T-cell (primary cell): ENCODE data around the gene NDUFS6. TPM values are rescaled to one million over a fixed set of nuclear protein-coding genes. Genes with fewer than 3 reads are reported as not detected.

Source experiments
- ATAC-seq, 4 experiments: fragments of 200-7000 bp in 3 of 4; fragments of 150-1000 bp in 1 of 4; cut with Tn5 transposase; replicated peaks in 1 of 4; 1 replicate in 3 of 4; 2 replicates in 1 of 4; pipeline ENCODE4 v1.10.0; 2021; ENCODE audit warnings: moderate library complexity in 3 of 4, mild to moderate bottlenecking in 2 of 4, moderate number of reproducible peaks in 1 of 4
- CTCF ChIA-PET, 2 donors: fragments of 300-600 bp; sonication (Branson Sonifier 250); formaldehyde crosslinking; loops; one replicate each; lab custom pipeline; 2022; ENCODE audit warnings: antibody characterized with exemption in 2 of 2; lab: Charles Lee
- POLR2A ChIA-PET, 2 donors: fragments of 300-600 bp; sonication (Branson Sonifier 250); formaldehyde crosslinking; loops; one replicate each; lab custom pipeline; 2022; ENCODE audit warnings: antibody characterized with exemption in 2 of 2; lab: Charles Lee
- DNase-seq, 35 experiments: peaks; one replicate each; pipeline versions ENCODE4 v3.0.0 to v3.0.0-alpha.2; 2013 to 2023
- H3K27ac ChIP-seq: one replicate; pipeline ENCODE4 v1.5.1; 2013; ENCODE audit warnings: low read length
- H3K27me3 ChIP-seq, 2 experiments: replicated peaks in 1 of 2; 1 replicate in 1 of 2; 2 replicates in 1 of 2; pipeline versions ENCODE4 v1.6.1 to v1.7.0; 2013; ENCODE audit warnings: low read length in 1 of 2, mixed read lengths in 1 of 2; ENCODE audit not compliant: control insufficient read depth in 2 of 2, insufficient read depth in 2 of 2; ENCODE audit errors: extremely low read depth in 1 of 2
- H3K36me3 ChIP-seq, 2 donors: 1 replicate in 1 of 2; 2 replicates in 1 of 2; pipeline versions ENCODE4 v1.6.1 to v1.7.0; 2013; ENCODE audit warnings: low read length in 1 of 2; ENCODE audit not compliant: control insufficient read depth in 2 of 2, insufficient read depth in 1 of 2; ENCODE audit errors: extremely low read depth in 1 of 2
- H3K4me1 ChIP-seq, 2 experiments: 1 replicate in 1 of 2; 2 replicates in 1 of 2; pipeline versions ENCODE4 v1.6.1 to v1.7.0; 2013; ENCODE audit warnings: low read length in 2 of 2, mixed read lengths in 1 of 2; ENCODE audit not compliant: insufficient read depth in 2 of 2, control insufficient read depth in 1 of 2; ENCODE audit errors: extremely low read depth in 1 of 2
- H3K4me3 ChIP-seq, 2 donors: 1 replicate in 1 of 2; 2 replicates in 1 of 2; pipeline versions ENCODE4 v1.5.1 to v1.7.0; 2013; ENCODE audit warnings: mild to moderate bottlenecking in 2 of 2, low read length in 1 of 2, moderate library complexity in 1 of 2; ENCODE audit not compliant: control insufficient read depth in 1 of 2; ENCODE audit errors: extremely low read depth in 1 of 2
- H3K9me3 ChIP-seq: 2 replicates; pipeline ENCODE4 v1.7.0; 2013
- H3K27ac Mint-ChIP-seq, 2 donors: one replicate each; pipeline ENCODE4 v1.8.0; 2020 to 2021; ENCODE audit warnings: mild to moderate bottlenecking in 2 of 2, mixed read lengths in 2 of 2
- H3K27me3 Mint-ChIP-seq, 2 donors: one replicate each; pipeline ENCODE4 v1.8.0; 2021 to 2022; ENCODE audit warnings: mixed read lengths in 2 of 2
- H3K36me3 Mint-ChIP-seq: one replicate; pipeline ENCODE4 v1.8.0; 2021; ENCODE audit warnings: mixed read lengths
- H3K4me1 Mint-ChIP-seq, 3 donors: one replicate each; pipeline ENCODE4 v1.8.0; 2020 to 2022; ENCODE audit warnings: mixed read lengths in 3 of 3, mild to moderate bottlenecking in 1 of 3
- H3K4me3 Mint-ChIP-seq, 3 donors: one replicate each; pipeline ENCODE4 v1.8.0; 2020 to 2022; ENCODE audit warnings: mild to moderate bottlenecking in 3 of 3, mixed read lengths in 3 of 3, moderate library complexity in 3 of 3
- H3K9me3 Mint-ChIP-seq, 3 donors: one replicate each; pipeline ENCODE4 v1.8.0; 2020 to 2022; ENCODE audit warnings: mixed read lengths in 3 of 3
- WGBS: methylation state at CpG from one replicate; pipeline ENCODE4 v1.1.5; 2013; ENCODE audit warnings: missing lambda C conversion rate; ENCODE audit not compliant: insufficient coverage; 5-methylcytosine and 5-hydroxymethylcytosine counted together
- total RNA-seq, 35 experiments: library from RNA in 6 of 35; stranded (reverse) in 6 of 35; fragments of 120-200 nt in 1 of 35; gene quantifications; one replicate each; pipeline versions ENCODE4 v1.2.1 to v1.2.4 and lab custom pipeline; 2013 to 2026

Gene NDUFS6
- total RNA-seq, 5 donors from 2014 or later (not counting 1 experiment from before 2014, with no cell fraction given) = 16.4 to 21.7 (median 18.8) TPM

GRCh38 chr5:1833264-1834021, 32.2 kb downstream of the NDUFS6 start:
- no peak for DNase-seq
- no peaks in the 10 kb centered on the region for H3K4me1 ChIP-seq
- ChIA-PET POLR2A (no interaction called here), CTCF (no interaction called here)
- H3K36me3 ChIP-seq = no peaks in the 10 kb centered on the region
- no peaks in the 10 kb centered on the region for H3K9me3 ChIP-seq
- Mint-ChIP-seq H3K27me3 (peaks cover 0 to 9% of the 10 kb centered on the region in 2 donors), H3K4me1 (no peaks in the 10 kb centered on the region), H3K27ac (no peak overlapping the region), H3K4me3 (no peak overlapping the region), H3K36me3 (peaks cover 2% of the 10 kb centered on the region), H3K9me3 (no peaks in the 10 kb centered on the region)
- ATAC-seq = no peak
- WGBS = 86% methylated on average over 12 of the region's 16 CpGs
- H3K4me3 ChIP-seq = no peak overlapping the region
- H3K27me3 ChIP-seq = peaks cover 0 to 44% of the 10 kb centered on the region in 2 experiments
- no peak overlapping the region for H3K27ac ChIP-seq

GRCh38 chr5:1834022-1834551, 32.9 kb downstream of the NDUFS6 start:
- H3K36me3 Mint-ChIP-seq = peaks cover 2% of the 10 kb centered on the region
- H3K36me3 ChIP-seq = no peaks in the 10 kb centered on the region
- H3K4me1 Mint-ChIP-seq = no peaks in the 10 kb centered on the region
- H3K4me3 ChIP-seq = no peak overlapping the region
- no peaks in the 10 kb centered on the region for H3K9me3 ChIP-seq
- no peak overlapping the region for H3K27ac Mint-ChIP-seq
- DNase-seq = no peak
- no peaks in the 10 kb centered on the region for H3K4me1 ChIP-seq
- no peak overlapping the region for H3K4me3 Mint-ChIP-seq
- H3K27me3 ChIP-seq = peaks cover 0 to 50% of the 10 kb centered on the region in 2 experiments
- no peak overlapping the region for H3K27ac ChIP-seq
- WGBS = 81% methylated on average over 22 of the region's 22 CpGs
- H3K9me3 Mint-ChIP-seq = no peaks in the 10 kb centered on the region
- ChIA-PET CTCF (no interaction called here), POLR2A (no interaction called here)
- no peak for ATAC-seq
- H3K27me3 Mint-ChIP-seq = peaks cover 0 to 12% of the 10 kb centered on the region in 2 donors

GRCh38 chr5:1834721-1835429, 33.7 kb downstream of the NDUFS6 start:
- H3K27me3 ChIP-seq = peaks cover 0 to 55% of the 10 kb centered on the region in 2 experiments
- no peaks in the 10 kb centered on the region for H3K4me1 ChIP-seq
- ATAC-seq (no peak), DNase-seq (no peak)
- WGBS = 79% methylated on average over 8 of the region's 21 CpGs
- H3K27ac ChIP-seq = no peak overlapping the region
- CTCF ChIA-PET = no interaction called here
- H3K9me3 ChIP-seq = no peaks in the 10 kb centered on the region
- peaks cover 0 to 19% of the 10 kb centered on the region in 2 donors for H3K27me3 Mint-ChIP-seq
- POLR2A ChIA-PET = no interaction called here
- H3K36me3 Mint-ChIP-seq = peaks cover 2% of the 10 kb centered on the region
- H3K4me3 ChIP-seq = no peak overlapping the region
- no peak overlapping the region for H3K4me3 Mint-ChIP-seq
- H3K27ac Mint-ChIP-seq = no peak overlapping the region
- H3K36me3 ChIP-seq = no peaks in the 10 kb centered on the region
- no peaks in the 10 kb centered on the region for H3K9me3 Mint-ChIP-seq
- no peaks in the 10 kb centered on the region for H3K4me1 Mint-ChIP-seq

GRCh38 chr5:1835431-1835830, 34.2 kb downstream of the NDUFS6 start:
- Mint-ChIP-seq H3K27me3 (peaks cover 1 to 23% of the 10 kb centered on the region in 2 donors), H3K27ac (no peak overlapping the region), H3K9me3 (no peaks in the 10 kb centered on the region), H3K36me3 (peaks cover 2% of the 10 kb centered on the region), H3K4me3 (no peak overlapping the region), H3K4me1 (no peaks in the 10 kb centered on the region)
- no peaks in the 10 kb centered on the region for H3K9me3 ChIP-seq
- no peaks in the 10 kb centered on the region for H3K4me1 ChIP-seq
- ChIA-PET POLR2A (no interaction called here), CTCF (no interaction called here)
- H3K27me3 ChIP-seq = peaks cover 0 to 61% of the 10 kb centered on the region in 2 experiments
- no peaks in the 10 kb centered on the region for H3K36me3 ChIP-seq
- no peak overlapping the region for H3K4me3 ChIP-seq
- ATAC-seq = no peak
- H3K27ac ChIP-seq = no peak overlapping the region
- DNase-seq = no peak
- WGBS = 71% methylated on average over 8 of the region's 13 CpGs

GRCh38 chr5:1836176-1836890, 35.1 kb downstream of the NDUFS6 start:
- H3K27me3 ChIP-seq = peaks cover 0 to 70% of the 10 kb centered on the region in 2 experiments
- DNase-seq (no peak), ATAC-seq (no peak)
- POLR2A ChIA-PET = no interaction called here
- H3K4me1 ChIP-seq = no peaks in the 10 kb centered on the region
- Mint-ChIP-seq H3K27me3 (peaks cover 3 to 31% of the 10 kb centered on the region in 2 donors), H3K4me3 (no peak overlapping the region), H3K4me1 (no peaks in the 10 kb centered on the region), H3K9me3 (no peaks in the 10 kb centered on the region), H3K36me3 (no peaks in the 10 kb centered on the region), H3K27ac (no peak overlapping the region)
- H3K36me3 ChIP-seq = no peaks in the 10 kb centered on the region
- H3K9me3 ChIP-seq = no peaks in the 10 kb centered on the region
- no peak overlapping the region for H3K27ac ChIP-seq
- CTCF ChIA-PET = no interaction called here
- WGBS = 71% methylated on average over 20 of the region's 23 CpGs
- H3K4me3 ChIP-seq = no peak overlapping the region
